ENCODE measurements around the gene SYNRG. TPM values are rescaled to one million over a fixed set of nuclear protein-coding genes. Genes with fewer than 3 reads are reported as not detected.

The SYNRG gene
- total RNA-seq, 6 experiments from 2014 or later, result 30.8 to 39.5 (median 36.1) TPM

- Mint-ChIP-seq H3K9me3 (no peaks in the 10 kb centered on the region), H3K27me3 (ENCODE audit: insufficient read depth) (no peaks in the 10 kb centered on the region), H3K36me3 (ENCODE audit: low read depth) (peaks cover 31% of the 10 kb centered on the region), H3K4me3 (no peak overlapping the region), H3K27ac (peak overlapping the region; percentile 71), H3K4me1 (ENCODE audit: low read depth) (peaks cover 32% of the 10 kb centered on the region)
- TF ChIP-seq, protein P1, sequence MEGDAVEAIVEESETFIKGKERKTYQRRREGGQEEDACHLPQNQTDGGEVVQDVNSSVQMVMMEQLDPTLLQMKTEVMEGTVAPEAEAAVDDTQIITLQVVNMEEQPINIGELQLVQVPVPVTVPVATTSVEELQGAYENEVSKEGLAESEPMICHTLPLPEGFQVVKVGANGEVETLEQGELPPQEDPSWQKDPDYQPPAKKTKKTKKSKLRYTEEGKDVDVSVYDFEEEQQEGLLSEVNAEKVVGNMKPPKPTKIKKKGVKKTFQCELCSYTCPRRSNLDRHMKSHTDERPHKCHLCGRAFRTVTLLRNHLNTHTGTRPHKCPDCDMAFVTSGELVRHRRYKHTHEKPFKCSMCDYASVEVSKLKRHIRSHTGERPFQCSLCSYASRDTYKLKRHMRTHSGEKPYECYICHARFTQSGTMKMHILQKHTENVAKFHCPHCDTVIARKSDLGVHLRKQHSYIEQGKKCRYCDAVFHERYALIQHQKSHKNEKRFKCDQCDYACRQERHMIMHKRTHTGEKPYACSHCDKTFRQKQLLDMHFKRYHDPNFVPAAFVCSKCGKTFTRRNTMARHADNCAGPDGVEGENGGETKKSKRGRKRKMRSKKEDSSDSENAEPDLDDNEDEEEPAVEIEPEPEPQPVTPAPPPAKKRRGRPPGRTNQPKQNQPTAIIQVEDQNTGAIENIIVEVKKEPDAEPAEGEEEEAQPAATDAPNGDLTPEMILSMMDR (IDR thresholded peaks at IDR 0.05), result no peak
- peak; percentile 16 for DNase-seq
Measured at GRCh38 chr17:37541880-37542660, 67.1 kb downstream of the SYNRG start.

GRCh38 chr17:37538981-37539659, 70.1 kb downstream of the SYNRG start:
- H3K27me3 Mint-ChIP-seq (ENCODE audit: insufficient read depth), result no peaks in the 10 kb centered on the region; the same call in 1 of the 2 replicates
- H3K36me3 Mint-ChIP-seq (ENCODE audit: low read depth), result peaks cover 41% of the 10 kb centered on the region
- no peaks in the 10 kb centered on the region for H3K9me3 Mint-ChIP-seq
- TF ChIP-seq, protein P1 (IDR thresholded peaks at IDR 0.05), result no peak
- H3K27ac Mint-ChIP-seq, result no peak overlapping the region
- H3K4me1 Mint-ChIP-seq (ENCODE audit: low read depth), result peaks cover 19% of the 10 kb centered on the region
- H3K4me3 Mint-ChIP-seq, result no peak overlapping the region
- no peak for DNase-seq

DNA sequence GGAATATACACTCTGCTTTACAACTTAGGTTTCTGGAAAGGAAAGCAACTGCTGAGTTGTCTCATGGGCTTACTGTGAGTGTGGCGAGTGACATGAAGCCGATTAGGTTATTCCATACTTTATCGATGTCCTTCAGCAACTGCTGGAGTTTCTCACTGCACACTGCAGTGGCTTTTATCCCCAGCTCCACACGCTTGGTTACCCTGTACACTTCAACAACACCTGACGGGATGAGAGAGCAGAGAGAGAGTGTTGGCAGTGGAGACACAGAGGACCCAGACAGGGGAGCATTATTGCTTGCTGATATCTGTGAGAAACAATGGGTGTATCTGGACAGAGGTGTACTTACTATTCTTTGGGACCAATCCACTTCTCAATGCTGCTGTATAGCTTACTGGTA, 73.3 kb downstream of the SYNRG start:
- Mint-ChIP-seq H3K36me3 (ENCODE audit: low read depth) (peaks cover 40% of the 10 kb centered on the region), H3K27ac (no peak overlapping the region), H3K4me3 (no peak overlapping the region), H3K27me3 (ENCODE audit: insufficient read depth) (peaks cover 1% of the 10 kb centered on the region), H3K9me3 (no peaks in the 10 kb centered on the region), H3K4me1 (ENCODE audit: low read depth) (peaks cover 9% of the 10 kb centered on the region)
- TF ChIP-seq, protein P1 (IDR thresholded peaks at IDR 0.05), result no peak
- no peak for DNase-seq

DNA sequence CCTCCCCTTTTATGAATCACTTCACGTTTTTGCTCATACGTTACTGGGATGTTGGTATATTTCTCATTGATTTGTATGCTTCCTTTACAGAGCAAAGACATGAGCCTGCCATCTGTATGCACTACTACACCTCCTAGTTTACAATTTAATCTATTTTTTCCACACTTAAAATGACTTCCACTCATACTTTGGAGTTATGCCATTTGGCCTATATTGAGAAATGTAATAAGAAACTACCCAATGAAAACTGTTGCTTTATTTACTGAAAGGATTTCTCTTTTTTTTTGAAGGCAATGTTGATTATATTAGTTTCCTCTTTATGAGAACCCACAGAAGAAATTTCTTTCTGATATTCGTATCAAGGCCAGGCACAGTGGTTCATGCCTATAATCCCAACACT, 76.5 kb downstream of the SYNRG start:
- Mint-ChIP-seq H3K4me3 (no peak overlapping the region), H3K27me3 (ENCODE audit: insufficient read depth) (peaks cover 1% of the 10 kb centered on the region), H3K9me3 (no peaks in the 10 kb centered on the region), H3K4me1 (ENCODE audit: low read depth) (peaks cover 18% of the 10 kb centered on the region), H3K27ac (no peak overlapping the region), H3K36me3 (ENCODE audit: low read depth) (peaks cover 33% of the 10 kb centered on the region)
- TF ChIP-seq, protein P1 (IDR thresholded peaks at IDR 0.05), result no peak
- no peak for DNase-seq

GRCh38 chr17:37530420-37530819, 78.8 kb downstream of the SYNRG start:
- Mint-ChIP-seq H3K4me3 (no peak overlapping the region), H3K9me3 (no peaks in the 10 kb centered on the region), H3K27me3 (ENCODE audit: insufficient read depth) (peaks cover 1% of the 10 kb centered on the region), H3K4me1 (ENCODE audit: low read depth) (peaks cover 18% of the 10 kb centered on the region), H3K27ac (peak overlapping the region; percentile 45), H3K36me3 (ENCODE audit: low read depth) (peaks cover 16% of the 10 kb centered on the region)
- DNase-seq, result peak; percentile 33
- TF ChIP-seq, protein P1 (IDR thresholded peaks at IDR 0.05), result no peak
